OCI-LY7 (cell line): ENCODE data around the gene ABCF1.
"Not testable (repeated sequence)": the region's sequence is repeated elsewhere in the genome, so short reads cannot be mapped to it uniquely, and the experiment has no call there.

Experiments used
- EZH2phosphoT487 ChIP-seq: fragments of 200-600 bp; sonication (generic); IDR thresholded peaks from 2 replicates; pipeline ENCODE4 v1.6.1; 2018; ENCODE audit warnings: low read depth, borderline replicate concordance, mild to moderate bottlenecking, mixed run types, antibody characterized with exemption, low read length, moderate library complexity, mixed read lengths
- TF ChIP-seq, protein P1 (sequence below): fragments of 200-600 bp; sonication (generic); conservative IDR thresholded peaks from 2 replicates; pipeline ENCODE4 v1.5.1; 2014; ENCODE audit warnings: mild to moderate bottlenecking, antibody characterized with exemption, low read length, moderate library complexity, mixed read lengths

GRCh38 chr6:30529349-30529875, 41.8 kb upstream of the ABCF1 start:
- TF ChIP-seq, protein P1, sequence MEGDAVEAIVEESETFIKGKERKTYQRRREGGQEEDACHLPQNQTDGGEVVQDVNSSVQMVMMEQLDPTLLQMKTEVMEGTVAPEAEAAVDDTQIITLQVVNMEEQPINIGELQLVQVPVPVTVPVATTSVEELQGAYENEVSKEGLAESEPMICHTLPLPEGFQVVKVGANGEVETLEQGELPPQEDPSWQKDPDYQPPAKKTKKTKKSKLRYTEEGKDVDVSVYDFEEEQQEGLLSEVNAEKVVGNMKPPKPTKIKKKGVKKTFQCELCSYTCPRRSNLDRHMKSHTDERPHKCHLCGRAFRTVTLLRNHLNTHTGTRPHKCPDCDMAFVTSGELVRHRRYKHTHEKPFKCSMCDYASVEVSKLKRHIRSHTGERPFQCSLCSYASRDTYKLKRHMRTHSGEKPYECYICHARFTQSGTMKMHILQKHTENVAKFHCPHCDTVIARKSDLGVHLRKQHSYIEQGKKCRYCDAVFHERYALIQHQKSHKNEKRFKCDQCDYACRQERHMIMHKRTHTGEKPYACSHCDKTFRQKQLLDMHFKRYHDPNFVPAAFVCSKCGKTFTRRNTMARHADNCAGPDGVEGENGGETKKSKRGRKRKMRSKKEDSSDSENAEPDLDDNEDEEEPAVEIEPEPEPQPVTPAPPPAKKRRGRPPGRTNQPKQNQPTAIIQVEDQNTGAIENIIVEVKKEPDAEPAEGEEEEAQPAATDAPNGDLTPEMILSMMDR = not testable (repeated sequence)
- TF ChIP-seq EZH2phosphoT487 = not testable (repeated sequence)
